Stimulated activated CD4-positive, alpha-beta T cell treated with anti-CD3 and anti-CD28 coated beads, Interleukin-15, amount 100 ng/mL, for 48 hours (primary cell): Measurements from ENCODE around the gene SPDYE17.
"Not testable (repeated sequence)": the region's sequence is repeated elsewhere in the genome, so short reads cannot be mapped to it uniquely, and the experiment has no call there.

Source experiments
- DNase-seq, 2 donors: peaks; one replicate each; pipeline ENCODE4 v3.0.0-alpha.2; 2020; ENCODE audit warnings: low read depth in 2 of 2

Gene SPDYE17

GRCh38 chr7:77032261-77032660 lies at the start of gene SPDYE17:
SPDYE17 (minus strand) TSS chr7:77032361; CDS start chr7:77030570, 1,791 bp downstream.
- not testable (repeated sequence) for DNase-seq

- DNase-seq, result not testable (repeated sequence)
Observed at GRCh38 chr7:77080236-77080635, 48.1 kb upstream of the SPDYE17 start.

- not testable (repeated sequence) for DNase-seq
Observed at GRCh38 chr7:77079624-77080023, 47.5 kb upstream of the SPDYE17 start.

- DNase-seq, result not testable (repeated sequence)
Observed at GRCh38 chr7:77079112-77079511, 47.0 kb upstream of the SPDYE17 start.

- not testable (repeated sequence) for DNase-seq
Observed at GRCh38 chr7:77077060-77077459, 44.9 kb upstream of the SPDYE17 start.

GRCh38 chr7:77074786-77075396 lies 42.7 kb upstream of the SPDYE17 start:
- DNase-seq, result not testable (repeated sequence)

GRCh38 chr7:77071108-77071507 lies 38.9 kb upstream of the SPDYE17 start:
- not testable (repeated sequence) for DNase-seq

GRCh38 chr7:77065869-77066268 lies 33.7 kb upstream of the SPDYE17 start:
- DNase-seq, result not testable (repeated sequence)

- not testable (repeated sequence) for DNase-seq
Observed at GRCh38 chr7:77063732-77064131, 31.6 kb upstream of the SPDYE17 start.

- DNase-seq, result not testable (repeated sequence)
Observed at GRCh38 chr7:77062557-77062956, 30.4 kb upstream of the SPDYE17 start, which contains the start of gene SPDYE18. SPDYE18 (minus strand) TSS chr7:77062558; CDS start chr7:77060512, 2,046 bp downstream.

GRCh38 chr7:77026349-77026748 lies 5.8 kb downstream of the SPDYE17 start:
- not testable (repeated sequence) for DNase-seq

- DNase-seq, result not testable (repeated sequence)
Observed at GRCh38 chr7:77010074-77010680, 22.0 kb downstream of the SPDYE17 start.

- DNase-seq, result not testable (repeated sequence)
Observed at GRCh38 chr7:77008000-77008399, 24.2 kb downstream of the SPDYE17 start.

- not testable (repeated sequence) for DNase-seq
Observed at GRCh38 chr7:77006127-77007110, 25.7 kb downstream of the SPDYE17 start.

GRCh38 chr7:77005461-77006057 lies 26.6 kb downstream of the SPDYE17 start:
- not testable (repeated sequence) for DNase-seq

- not testable (repeated sequence) for DNase-seq
Observed at GRCh38 chr7:77004151-77004550, 28.0 kb downstream of the SPDYE17 start.

GRCh38 chr7:77003241-77003640 lies 28.9 kb downstream of the SPDYE17 start:
- DNase-seq, result not testable (repeated sequence)

GRCh38 chr7:77002678-77003233 lies 29.4 kb downstream of the SPDYE17 start:
- DNase-seq, result not testable (repeated sequence)

GRCh38 chr7:77002104-77002503 lies 30.1 kb downstream of the SPDYE17 start:
- DNase-seq, result not testable (repeated sequence)

GRCh38 chr7:76999474-77000107 lies 32.6 kb downstream of the SPDYE17 start:
- not testable (repeated sequence) for DNase-seq
